SK-N-SH treated with all-trans-retinoic acid at 6 μM for 48 hours (cell line): ENCODE data around the gene AKAP13.
A peak's percentile ranks its signal among the peaks of the same experiment; 100 is the strongest.

Experiments
- BACH2 ChIP-seq: fragments of 250-450 bp; sonication (Bioruptor Pico); IDR thresholded peaks from 2 replicates; pipeline ENCODE4 v1.9.0; 2021; ENCODE audit warnings: mild to moderate bottlenecking, borderline replicate concordance
- CSDC2 ChIP-seq: fragments of 250-450 bp; sonication (Bioruptor Pico); IDR thresholded peaks from 2 replicates; pipeline ENCODE4 v1.5.0; 2020; ENCODE audit warnings: mild to moderate bottlenecking, moderate library complexity
- CSRNP3 ChIP-seq: fragments of 250-450 bp; sonication (Bioruptor Pico); IDR thresholded peaks from 2 replicates; pipeline ENCODE4 v1.5.1; 2021; ENCODE audit warnings: mild to moderate bottlenecking, moderate library complexity
- ESRRG ChIP-seq: fragments of 250-450 bp; sonication (Bioruptor Pico); IDR thresholded peaks from 2 replicates; pipeline ENCODE4 v1.6.1; 2021; ENCODE audit warnings: mild to moderate bottlenecking
- TCF4 ChIP-seq: fragments of 250-450 bp; sonication (Bioruptor Pico); IDR thresholded peaks from 2 replicates; pipeline ENCODE4 v1.8.0; 2021; ENCODE audit warnings: mild to moderate bottlenecking, moderate library complexity, borderline replicate concordance
- ZFP30 ChIP-seq: fragments of 450-650 bp; formaldehyde crosslinking; IDR thresholded peaks from 2 replicates; pipeline ENCODE4 v1.5.0; 2022; ENCODE audit warnings: mild to moderate bottlenecking, moderate library complexity
- ZNF70 ChIP-seq: fragments of 450-650 bp; formaldehyde crosslinking; IDR thresholded peaks from 2 replicates; pipeline ENCODE4 v1.5.0; 2020; ENCODE audit warnings: mild to moderate bottlenecking, moderate library complexity
- ZNF8 ChIP-seq: fragments of 450-650 bp; formaldehyde crosslinking; IDR thresholded peaks from 2 replicates; pipeline ENCODE4 v1.5.0; 2020; ENCODE audit warnings: mild to moderate bottlenecking, moderate library complexity

- TF ChIP-seq CSRNP3 (CRISPR knock-in tag) (no peak), ZFP30 (CRISPR knock-in tag) (no peak), TCF4 (CRISPR knock-in tag) (no peak), ESRRG (CRISPR knock-in tag) (no peak), ZNF70 (CRISPR knock-in tag) (no peak), ZNF8 (CRISPR knock-in tag) (peak; percentile 84), CSDC2 (CRISPR knock-in tag) (no peak), BACH2 (CRISPR knock-in tag) (no peak)
Observed at GRCh38 chr15:85333132-85333831, 47.1 kb upstream of the AKAP13 start.
